Gastrocnemius medialis (tissue), 4 donors: ENCODE measurements around the gene KATNIP. TPM values are rescaled to one million over a fixed set of nuclear protein-coding genes. Genes with fewer than 3 reads are reported as not detected.
"Not testable (repeated sequence)": the region's sequence is repeated elsewhere in the genome, so short reads cannot be mapped to it uniquely, and the experiment has no call there.

Source experiments
- ATAC-seq, 2 donors: fragments of 150-250 bp; one replicate each; pipeline ENCODE4 v1.9.1; 2016
- DNase-seq, 2 donors: peaks; one replicate each; pipeline ENCODE4 v3.0.0-alpha.2; 2019
- H3K27ac ChIP-seq, 4 donors: fragments of 200-600 bp; sonication (generic); 1 replicate in 1 of 4; 2 replicates in 3 of 4; pipeline ENCODE4 v1.5.1; 2016 to 2018; ENCODE audit warnings: mild to moderate bottlenecking in 2 of 4, moderate library complexity in 1 of 4
- H3K27me3 ChIP-seq, 3 donors: fragments of 200-600 bp; sonication (generic) in 2 of 3; 1 replicate in 1 of 3; 2 replicates in 2 of 3; pipeline versions ENCODE4 v1.5.1 to v1.6.0; 2016 to 2019; ENCODE audit warnings: mild to moderate bottlenecking in 1 of 3, moderate library complexity in 1 of 3
- H3K36me3 ChIP-seq, 2 donors: fragments of 200-600 bp; sonication (generic) in 1 of 2; one replicate each; pipeline ENCODE4 v1.5.1; 2017 to 2018
- H3K4me1 ChIP-seq, 2 donors: fragments of 200-600 bp; sonication (generic) in 1 of 2; one replicate each; pipeline ENCODE4 v1.5.1; 2016 to 2017; ENCODE audit warnings: mild to moderate bottlenecking in 2 of 2
- H3K4me3 ChIP-seq, 4 donors: fragments of 200-600 bp; sonication (generic) in 3 of 4; 1 replicate in 1 of 4; 2 replicates in 3 of 4; pipeline ENCODE4 v1.5.1; 2016 to 2019; ENCODE audit warnings: mild to moderate bottlenecking in 2 of 4
- H3K9me3 ChIP-seq, 3 donors: fragments of 200-600 bp; sonication (generic) in 2 of 3; 1 replicate in 1 of 3; 2 replicates in 2 of 3; pipeline ENCODE4 v1.5.1; 2016 to 2019
- CTCF ChIP-seq, 5 experiments: fragments of 450-650 bp in 3 of 5; fragments of 200-600 bp in 2 of 5; sonication (generic) in 2 of 5; IDR thresholded peaks in 4 of 5; conservative IDR thresholded peaks in 1 of 5; 1 replicate in 4 of 5; 2 replicates in 1 of 5; pipeline ENCODE4 v1.5.1; 2016 to 2019; ENCODE audit warnings: antibody characterized with exemption in 5 of 5, mild to moderate bottlenecking in 3 of 5, moderate library complexity in 3 of 5
- POLR2A ChIP-seq, 2 donors: fragments of 450-650 bp; IDR thresholded peaks; one replicate each; pipeline ENCODE4 v1.6.1; 2017; ENCODE audit warnings: antibody characterized with exemption in 2 of 2, mild to moderate bottlenecking in 2 of 2, moderate library complexity in 2 of 2
- in situ Hi-C, 4 donors: fragments of 200-750 bp; cut with MboI; loops; one replicate each; pipeline versions ENCODE4 v1.15.0 to v1.8.0; 2017; ENCODE audit warnings: low sequenced_read_pairs in 4 of 4
- intact Hi-C: fragments of 100-400 bp; cut with DNase I; formaldehyde crosslinking; loops from one replicate; pipeline ENCODE4 v1.15.1; 2023; ENCODE audit warnings: low total_unique reads
- total RNA-seq, 4 donors: library from RNA; depleted of rRNA; stranded (reverse); fragments of >200 nt; gene quantifications; one replicate each; pipeline versions ENCODE4 v1.1.0 to v1.2.3, GENCODE V29; 2016

The KATNIP gene
- total RNA-seq, 4 donors from 2014 or later, result 6.3 to 12.1 (median 7.7) TPM

GRCh38 chr16:27561216-27561615 is 11.3 kb downstream of the KATNIP start:
- no peak for TF ChIP-seq POLR2A (IDR thresholded peaks at IDR 0.05)
- no peak for TF ChIP-seq CTCF (IDR thresholded peaks at IDR 0.05 in 4 of 5, conservative IDR thresholded peaks at IDR 0.05 in 1 of 5)
- H3K4me1 ChIP-seq, result peaks cover 0 to 11% of the 10 kb centered on the region in 2 donors
- no peak for DNase-seq
- no peaks in the 10 kb centered on the region for H3K9me3 ChIP-seq
- H3K27ac ChIP-seq, result peak overlapping the region in 1 of 4 donors; percentile 61
- no peak for ATAC-seq
- H3K4me3 ChIP-seq, result no peak overlapping the region
- no peaks in the 10 kb centered on the region for H3K36me3 ChIP-seq
- in situ Hi-C loops (loop anchor here in 1 of 4 donors (25.0 kb wide), 1 partner anchor 349 kb away; the partner anchor contains the start of gene KDM8), intact Hi-C loops (no loop called here)
- H3K27me3 ChIP-seq, result no peaks in the 10 kb centered on the region

- in situ Hi-C loops, result loop anchor here in 1 of 4 donors (25.0 kb wide), 1 partner anchor 352 kb away; the partner anchor contains the start of gene KDM8
- no peaks in the 10 kb centered on the region for H3K9me3 ChIP-seq
- H3K27ac ChIP-seq, result no peak overlapping the region
- TF ChIP-seq CTCF (IDR thresholded peaks at IDR 0.05 in 4 of 5, conservative IDR thresholded peaks at IDR 0.05 in 1 of 5) (no peak), POLR2A (IDR thresholded peaks at IDR 0.05) (no peak)
- H3K4me3 ChIP-seq, result no peak overlapping the region
- H3K36me3 ChIP-seq, result no peaks in the 10 kb centered on the region
- ATAC-seq, result peak; percentile 30 to 53
- DNase-seq, result no peak
- peaks cover 0 to 11% of the 10 kb centered on the region in 2 donors for H3K4me1 ChIP-seq
- intact Hi-C loops, result no loop called here
- H3K27me3 ChIP-seq, result no peaks in the 10 kb centered on the region
Observed at GRCh38 chr16:27564224-27564623, 14.3 kb downstream of the KATNIP start.

- Histone ChIP-seq H3K27ac (no peak overlapping the region), H3K36me3 (no peaks in the 10 kb centered on the region), H3K4me3 (no peak overlapping the region), H3K9me3 (no peaks in the 10 kb centered on the region), H3K4me1 (peaks cover 0 to 5% of the 10 kb centered on the region in 2 donors), H3K27me3 (no peaks in the 10 kb centered on the region)
- DNase-seq (no peak), ATAC-seq (no peak)
- in situ Hi-C loops, result loop anchor here in 1 of 4 donors (25.0 kb wide), 1 partner anchor 354 kb away; the partner anchor contains the start of gene KDM8
- intact Hi-C loops, result no loop called here
- TF ChIP-seq POLR2A (IDR thresholded peaks at IDR 0.05), result no peak
- TF ChIP-seq CTCF (IDR thresholded peaks at IDR 0.05 in 4 of 5, conservative IDR thresholded peaks at IDR 0.05 in 1 of 5), result no peak
Observed at GRCh38 chr16:27566417-27566816, 16.5 kb downstream of the KATNIP start.

- TF ChIP-seq CTCF (IDR thresholded peaks at IDR 0.05 in 4 of 5, conservative IDR thresholded peaks at IDR 0.05 in 1 of 5), result no peak
- TF ChIP-seq POLR2A (IDR thresholded peaks at IDR 0.05), result no peak
- H3K27me3 ChIP-seq, result no peaks in the 10 kb centered on the region
- DNase-seq (no peak), ATAC-seq (no peak)
- no peaks in the 10 kb centered on the region for H3K9me3 ChIP-seq
- H3K27ac ChIP-seq, result no peak overlapping the region
- intact Hi-C loops (no loop called here), in situ Hi-C loops (loop anchor here in 1 of 4 donors (25.0 kb wide), 1 partner anchor 356 kb away; the partner anchor contains the start of gene KDM8)
- H3K4me1 ChIP-seq, result peaks cover 0 to 5% of the 10 kb centered on the region in 2 donors
- no peaks in the 10 kb centered on the region for H3K36me3 ChIP-seq
- no peak overlapping the region for H3K4me3 ChIP-seq
Observed at GRCh38 chr16:27568077-27568476, 18.1 kb downstream of the KATNIP start.

GRCh38 chr16:27570986-27571385 is 21.0 kb downstream of the KATNIP start:
- H3K4me1 ChIP-seq, H3K36me3 ChIP-seq, H3K27me3 ChIP-seq, H3K27ac ChIP-seq, ATAC-seq, H3K9me3 ChIP-seq, H3K4me3 ChIP-seq, DNase-seq, intact Hi-C loops: not testable (repeated sequence)
- in situ Hi-C loops, result loop anchor here in 1 of 4 donors (25.0 kb wide), 1 partner anchor 359 kb away; the partner anchor contains the start of gene KDM8
